Neural cell (in vitro differentiated cells): ENCODE data around the gene ARSK. TPM values are rescaled to one million over a fixed set of nuclear protein-coding genes. Genes with fewer than 3 reads are reported as not detected.

Experiments
- H2AFZ ChIP-seq: fragments of 200-600, 300-800 bp; sonication (generic), shearing (Covaris generic); 2 replicates; pipeline ENCODE4 v1.6.0; 2014; ENCODE audit warnings: low read depth, mild to moderate bottlenecking, antibody characterized with exemption, low read length, moderate library complexity
- H3F3A ChIP-seq: fragments of 200-600 bp; shearing (Covaris generic); 2 replicates; pipeline ENCODE4 v1.6.1; 2016; ENCODE audit warnings: mild to moderate bottlenecking, moderate library complexity, mixed read lengths, antibody characterized with exemption, low read length; ENCODE audit not compliant: insufficient read depth, poor library complexity, severe bottlenecking
- H3K27ac ChIP-seq: fragments of 200-600, 300-800 bp; sonication (generic), shearing (Covaris generic); 2 replicates; pipeline ENCODE4 v1.5.1; 2014; ENCODE audit warnings: mild to moderate bottlenecking, low read length, moderate library complexity
- H3K27me3 ChIP-seq: fragments of 300-800, 200-600 bp; sonication (generic), shearing (Covaris generic); 2 replicates; pipeline ENCODE4 v1.6.0; 2014; ENCODE audit warnings: mild to moderate bottlenecking, low read depth, low read length, moderate library complexity; ENCODE audit not compliant: insufficient read depth
- H3K36me3 ChIP-seq: fragments of 300-800, 200-600 bp; sonication (generic), shearing (Covaris generic); 2 replicates; pipeline ENCODE4 v1.5.1; 2014; ENCODE audit warnings: mild to moderate bottlenecking, antibody characterized with exemption, low read length, moderate library complexity; ENCODE audit not compliant: insufficient read depth
- H3K4me2 ChIP-seq: fragments of 300-800, 200-600 bp; sonication (generic), shearing (Covaris generic); 2 replicates; pipeline ENCODE4 v1.6.0; 2014; ENCODE audit warnings: mild to moderate bottlenecking, low read length
- H3K4me3 ChIP-seq: fragments of 300-800, 200-600 bp; sonication (generic), shearing (Covaris generic); 2 replicates; pipeline ENCODE4 v1.5.1; 2014; ENCODE audit warnings: mild to moderate bottlenecking, low read length, moderate library complexity
- H3K79me2 ChIP-seq: fragments of 200-600 bp; shearing (Covaris generic); replicated peaks from 2 replicates; pipeline ENCODE4 v1.6.0; 2014; ENCODE audit warnings: mild to moderate bottlenecking, low read length, moderate library complexity; ENCODE audit not compliant: insufficient read depth
- H3K9ac ChIP-seq: fragments of 300-800, 200-600 bp; sonication (generic), shearing (Covaris generic); 2 replicates; pipeline ENCODE4 v1.6.1; 2016; ENCODE audit warnings: mild to moderate bottlenecking, low read length, mixed read lengths
- H3K9me2 ChIP-seq: fragments of 200-600 bp; shearing (Covaris generic); 2 replicates; pipeline ENCODE4 v1.6.1; 2016; ENCODE audit warnings: mild to moderate bottlenecking, low read length, mixed read lengths; ENCODE audit not compliant: insufficient read depth
- H3K9me3 ChIP-seq: fragments of 200-600, 300-800 bp; sonication (generic), shearing (Covaris generic); 2 replicates; pipeline ENCODE4 v1.6.1; 2016; ENCODE audit warnings: mild to moderate bottlenecking, mixed run types, low read length, moderate library complexity, mixed read lengths
- H4K20me1 ChIP-seq: fragments of 200-600 bp; shearing (Covaris generic); 2 replicates; pipeline ENCODE4 v1.6.1; 2016; ENCODE audit warnings: mild to moderate bottlenecking, mixed run types; ENCODE audit not compliant: insufficient read depth
- CTCF ChIP-seq: fragments of 450-650 bp; IDR thresholded peaks from 2 replicates; pipeline ENCODE4 v1.5.1; 2014; ENCODE audit warnings: antibody characterized with exemption, mild to moderate bottlenecking, moderate library complexity; ENCODE audit not compliant: poor library complexity, severe bottlenecking
- EP300 ChIP-seq: fragments of 450-650 bp; conservative IDR thresholded peaks from 2 replicates; pipeline ENCODE4 v1.6.1; 2014; ENCODE audit warnings: antibody characterized with exemption, mild to moderate bottlenecking, moderate library complexity; ENCODE audit not compliant: poor library complexity, severe bottlenecking
- EZH2 ChIP-seq: fragments of 200-600, 300-800 bp; shearing (Covaris generic), sonication (generic); IDR thresholded peaks from 2 replicates; pipeline ENCODE4 v1.6.1; 2014; ENCODE audit warnings: antibody characterized with exemption, low read length, borderline replicate concordance, mild to moderate bottlenecking; ENCODE audit not compliant: insufficient read depth, poor library complexity, severe bottlenecking
- MXI1 ChIP-seq: fragments of 450-650 bp; conservative IDR thresholded peaks from 2 replicates; pipeline ENCODE4 v1.6.1; 2014; ENCODE audit warnings: antibody characterized with exemption, mild to moderate bottlenecking; ENCODE audit not compliant: poor library complexity, severe bottlenecking
- POLR2AphosphoS5 ChIP-seq: IDR thresholded peaks from 2 replicates; pipeline ENCODE4 v1.6.1; 2012
- RAD21 ChIP-seq: fragments of 450-650 bp; conservative IDR thresholded peaks from 2 replicates; pipeline ENCODE4 v1.6.1; 2014; ENCODE audit warnings: antibody characterized with exemption, mild to moderate bottlenecking, moderate library complexity
- REST ChIP-seq: IDR thresholded peaks from 2 replicates; pipeline ENCODE4 v1.6.1; 2012; ENCODE audit warnings: borderline replicate concordance
- TAF1 ChIP-seq: IDR thresholded peaks from 2 replicates; pipeline ENCODE4 v1.6.1; 2012; ENCODE audit warnings: low read depth
- polyA plus RNA-seq: library from polyadenylated mRNA; depleted of rRNA; stranded (reverse); fragments of >200 nt; gene quantifications from 2 replicates; pipeline ENCODE4 v1.2.3, GENCODE V29; 2014

The ARSK gene
- polyA plus RNA-seq, 1 donor from 2014 or later, result 2.8 TPM

- Histone ChIP-seq H2AFZ (no peak overlapping the region), H3K4me3 (no peak overlapping the region), H3K79me2 (no peaks in the 10 kb centered on the region), H3K27me3 (no peaks in the 10 kb centered on the region), H3K9ac (no peak overlapping the region), H3K9me2 (no peaks in the 10 kb centered on the region), H3K9me3 (no peaks in the 10 kb centered on the region), H3F3A (no peaks in the 10 kb centered on the region), H3K4me2 (no peak overlapping the region), H3K36me3 (peaks cover 12% of the 10 kb centered on the region), H4K20me1 (no peaks in the 10 kb centered on the region), H3K27ac (no peak overlapping the region)
- TF ChIP-seq POLR2AphosphoS5 (no peak), MXI1 (no peak), TAF1 (no peak), EZH2 (no peak), EP300 (no peak), CTCF (no peak), RAD21 (no peak), REST (no peak)
Observed at GRCh38 chr5:95511606-95512005, 43.3 kb upstream of the ARSK start.

GRCh38 chr5:95518417-95518816 lies 36.5 kb upstream of the ARSK start:
- peaks cover 9% of the 10 kb centered on the region for H3K36me3 ChIP-seq
- H3K79me2 ChIP-seq, result no peaks in the 10 kb centered on the region
- H3K9ac ChIP-seq, result no peak overlapping the region
- no peaks in the 10 kb centered on the region for H4K20me1 ChIP-seq
- H3K9me2 ChIP-seq, result no peaks in the 10 kb centered on the region
- TF ChIP-seq EZH2 (no peak), CTCF (no peak), REST (no peak), TAF1 (no peak), EP300 (no peak), RAD21 (no peak)
- H3K4me3 ChIP-seq, result no peak overlapping the region
- no peaks in the 10 kb centered on the region for H3K9me3 ChIP-seq
- no peak overlapping the region for H2AFZ ChIP-seq
- H3K27me3 ChIP-seq, result no peaks in the 10 kb centered on the region
- no peaks in the 10 kb centered on the region for H3F3A ChIP-seq
- H3K4me2 ChIP-seq, result no peak overlapping the region
- no peak overlapping the region for H3K27ac ChIP-seq
